ENCODE measurements around the gene PARD3. TPM values are rescaled to one million over a fixed set of nuclear protein-coding genes. Genes with fewer than 3 reads are reported as not detected.

Gene PARD3
- polyA plus RNA-seq, 1 donor from 2014 or later = 12.4 TPM

- Histone ChIP-seq H3K27ac (ENCODE audit: low read length) (no peak overlapping the region), H3K27me3 (ENCODE audit: insufficient read depth, low read depth, low read length) (no peaks in the 10 kb centered on the region), H3K79me2 (replicated peaks; ENCODE audit: insufficient read depth, low read length) (peaks cover 51% of the 10 kb centered on the region), H3F3A (ENCODE audit: insufficient read depth, low read length, poor library complexity, severe bottlenecking) (no peaks in the 10 kb centered on the region), H3K9ac (ENCODE audit: low read length) (no peak overlapping the region), H3K4me2 (ENCODE audit: low read length) (no peak overlapping the region), H2AFZ (ENCODE audit: low read depth, low read length) (no peak overlapping the region), H3K9me3 (ENCODE audit: low read length) (no peaks in the 10 kb centered on the region), H3K4me3 (ENCODE audit: low read length) (no peak overlapping the region), H4K20me1 (ENCODE audit: insufficient read depth) (no peaks in the 10 kb centered on the region), H3K9me2 (ENCODE audit: insufficient read depth, low read length) (no peaks in the 10 kb centered on the region), H3K36me3 (ENCODE audit: insufficient read depth, low read length) (no peaks in the 10 kb centered on the region)
- TF ChIP-seq TAF1 (IDR thresholded peaks at IDR 0.05; ENCODE audit: low read depth) (no peak), RAD21 (conservative IDR thresholded peaks at IDR 0.05) (no peak), SMC3 (conservative IDR thresholded peaks at IDR 0.05; ENCODE audit: poor library complexity) (no peak), REST (IDR thresholded peaks at IDR 0.05; ENCODE audit: borderline replicate concordance) (no peak), POLR2AphosphoS5 (IDR thresholded peaks at IDR 0.05) (no peak), EP300 (conservative IDR thresholded peaks at IDR 0.05; ENCODE audit: poor library complexity, severe bottlenecking) (no peak), MXI1 (conservative IDR thresholded peaks at IDR 0.05; ENCODE audit: poor library complexity, severe bottlenecking) (no peak), EZH2 (IDR thresholded peaks at IDR 0.05; ENCODE audit: borderline replicate concordance, insufficient read depth, low read length, poor library complexity, severe bottlenecking) (no peak)
- TF ChIP-seq, protein P1, sequence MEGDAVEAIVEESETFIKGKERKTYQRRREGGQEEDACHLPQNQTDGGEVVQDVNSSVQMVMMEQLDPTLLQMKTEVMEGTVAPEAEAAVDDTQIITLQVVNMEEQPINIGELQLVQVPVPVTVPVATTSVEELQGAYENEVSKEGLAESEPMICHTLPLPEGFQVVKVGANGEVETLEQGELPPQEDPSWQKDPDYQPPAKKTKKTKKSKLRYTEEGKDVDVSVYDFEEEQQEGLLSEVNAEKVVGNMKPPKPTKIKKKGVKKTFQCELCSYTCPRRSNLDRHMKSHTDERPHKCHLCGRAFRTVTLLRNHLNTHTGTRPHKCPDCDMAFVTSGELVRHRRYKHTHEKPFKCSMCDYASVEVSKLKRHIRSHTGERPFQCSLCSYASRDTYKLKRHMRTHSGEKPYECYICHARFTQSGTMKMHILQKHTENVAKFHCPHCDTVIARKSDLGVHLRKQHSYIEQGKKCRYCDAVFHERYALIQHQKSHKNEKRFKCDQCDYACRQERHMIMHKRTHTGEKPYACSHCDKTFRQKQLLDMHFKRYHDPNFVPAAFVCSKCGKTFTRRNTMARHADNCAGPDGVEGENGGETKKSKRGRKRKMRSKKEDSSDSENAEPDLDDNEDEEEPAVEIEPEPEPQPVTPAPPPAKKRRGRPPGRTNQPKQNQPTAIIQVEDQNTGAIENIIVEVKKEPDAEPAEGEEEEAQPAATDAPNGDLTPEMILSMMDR (IDR thresholded peaks at IDR 0.05; ENCODE audit: poor library complexity, severe bottlenecking) = no peak
Measured at GRCh38 chr10:34732926-34733325, 82.2 kb downstream of the PARD3 start.

DNA sequence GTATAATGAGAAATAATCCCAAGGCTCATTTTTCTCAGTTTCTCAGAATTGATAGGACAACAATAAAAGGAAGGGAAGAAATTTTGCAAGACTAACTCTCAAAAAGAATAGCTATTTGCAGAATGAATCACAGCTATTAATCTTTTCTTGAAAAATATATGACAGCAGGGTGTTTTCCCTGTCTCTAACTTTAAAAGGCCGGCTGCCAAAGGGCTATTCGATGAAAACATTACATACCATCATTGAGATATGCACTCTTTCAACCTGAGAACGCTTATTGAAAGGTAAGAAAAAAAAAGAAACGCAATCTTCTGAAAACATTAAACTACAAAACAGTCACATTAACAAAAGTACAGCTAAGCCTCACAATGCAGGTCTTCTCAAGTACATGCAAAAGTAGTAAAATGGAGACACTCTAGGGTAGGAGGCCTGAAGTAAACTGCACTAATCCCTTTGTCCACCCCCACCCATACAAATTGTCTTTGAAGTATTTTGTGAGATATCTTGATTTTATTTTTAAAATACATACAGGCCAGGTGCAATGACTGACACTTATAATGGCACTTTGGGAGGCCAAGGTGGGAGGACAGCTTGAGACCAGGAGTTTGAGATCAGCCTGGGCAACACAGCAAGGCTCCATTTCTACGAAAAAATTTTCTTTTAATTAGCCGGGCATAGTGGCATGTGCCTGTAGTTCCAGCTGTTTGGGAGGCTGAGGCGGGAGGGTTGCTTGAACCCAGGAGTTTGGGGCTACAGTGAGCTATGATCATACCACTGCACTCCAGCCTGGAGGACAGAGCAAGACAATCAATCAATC lies 83.0 kb downstream of the PARD3 start:
- H3K4me3 ChIP-seq (ENCODE audit: low read length) = no peak overlapping the region
- no peak overlapping the region for H3K9ac ChIP-seq (ENCODE audit: low read length)
- H2AFZ ChIP-seq (ENCODE audit: low read depth, low read length) = no peak overlapping the region
- no peaks in the 10 kb centered on the region for H4K20me1 ChIP-seq (ENCODE audit: insufficient read depth)
- no peaks in the 10 kb centered on the region for H3K27me3 ChIP-seq (ENCODE audit: insufficient read depth, low read depth, low read length)
- no peak overlapping the region for H3K4me2 ChIP-seq (ENCODE audit: low read length)
- H3F3A ChIP-seq (ENCODE audit: insufficient read depth, low read length, poor library complexity, severe bottlenecking) = no peaks in the 10 kb centered on the region
- peaks cover 43% of the 10 kb centered on the region for H3K79me2 ChIP-seq (replicated peaks; ENCODE audit: insufficient read depth, low read length)
- H3K9me2 ChIP-seq (ENCODE audit: insufficient read depth, low read length) = no peaks in the 10 kb centered on the region
- no peaks in the 10 kb centered on the region for H3K36me3 ChIP-seq (ENCODE audit: insufficient read depth, low read length)
- no peaks in the 10 kb centered on the region for H3K9me3 ChIP-seq (ENCODE audit: low read length)
- no peak overlapping the region for H3K27ac ChIP-seq (ENCODE audit: low read length)
- TF ChIP-seq REST (IDR thresholded peaks at IDR 0.05; ENCODE audit: borderline replicate concordance) (no peak), RAD21 (conservative IDR thresholded peaks at IDR 0.05) (no peak), SMC3 (conservative IDR thresholded peaks at IDR 0.05; ENCODE audit: poor library complexity) (no peak), TAF1 (IDR thresholded peaks at IDR 0.05; ENCODE audit: low read depth) (no peak), EP300 (conservative IDR thresholded peaks at IDR 0.05; ENCODE audit: poor library complexity, severe bottlenecking) (no peak), EZH2 (IDR thresholded peaks at IDR 0.05; ENCODE audit: borderline replicate concordance, insufficient read depth, low read length, poor library complexity, severe bottlenecking) (no peak), MXI1 (conservative IDR thresholded peaks at IDR 0.05; ENCODE audit: poor library complexity, severe bottlenecking) (no peak), POLR2AphosphoS5 (IDR thresholded peaks at IDR 0.05) (no peak)
- TF ChIP-seq, protein P1 (IDR thresholded peaks at IDR 0.05; ENCODE audit: poor library complexity, severe bottlenecking) = no peak
